Common myeloid progenitor, CD34-positive (primary cell): ENCODE results near the gene ZNF524.

Source experiments
- CTCF ChIA-PET: fragments of 350-600 bp; sonication (Branson Sonifier 250); formaldehyde crosslinking; loops from one replicate; lab custom pipeline; 2021; ENCODE audit warnings: antibody characterized with exemption; lab: Charles Lee
- POLR2A ChIA-PET: fragments of 350-600 bp; sonication (Branson Sonifier 250); formaldehyde crosslinking; loops from one replicate; lab custom pipeline; 2021; ENCODE audit warnings: antibody characterized with exemption; lab: Charles Lee
- DNase-seq, 3 donors: peaks; one replicate each; pipeline versions ENCODE4 v3.0.0 to v3.0.0-alpha.2; 2013
- H3K27ac ChIP-seq, 2 experiments: 1 replicate in 1 of 2; 2 replicates in 1 of 2; pipeline ENCODE4 v1.7.0; 2013; ENCODE audit warnings: inconsistent platforms in 2 of 2, low read length in 2 of 2, mild to moderate bottlenecking in 2 of 2, low read depth in 1 of 2, moderate library complexity in 1 of 2; ENCODE audit not compliant: severe bottlenecking in 2 of 2, insufficient read depth in 1 of 2, poor library complexity in 1 of 2
- H3K27me3 ChIP-seq, 5 experiments: replicated peaks in 2 of 5; 1 replicate in 3 of 5; 2 replicates in 2 of 5; pipeline versions ENCODE4 v1.6.1 to v1.7.0; 2013; ENCODE audit warnings: low read length in 4 of 5, mild to moderate bottlenecking in 2 of 5, moderate library complexity in 2 of 5, inconsistent platforms in 1 of 5; ENCODE audit not compliant: insufficient read depth in 5 of 5, control insufficient read depth in 4 of 5
- H3K36me3 ChIP-seq, 4 experiments: 1 replicate in 2 of 4; 2 replicates in 2 of 4; pipeline versions ENCODE4 v1.6.1 to v1.7.0; 2013; ENCODE audit warnings: low read length in 3 of 4, control low read depth in 1 of 4, mild to moderate bottlenecking in 1 of 4; ENCODE audit not compliant: control insufficient read depth in 4 of 4, insufficient read depth in 4 of 4
- H3K4me1 ChIP-seq, 4 experiments: 1 replicate in 3 of 4; 2 replicates in 1 of 4; pipeline versions ENCODE4 v1.6.1 to v1.7.1; 2013; ENCODE audit warnings: low read length in 3 of 4, mild to moderate bottlenecking in 3 of 4, control low read depth in 1 of 4, inconsistent platforms in 1 of 4, moderate library complexity in 1 of 4; ENCODE audit not compliant: control insufficient read depth in 4 of 4, insufficient read depth in 4 of 4; ENCODE audit errors: control extremely low read depth in 1 of 4
- H3K4me3 ChIP-seq, 7 experiments: 1 replicate in 4 of 7; 2 replicates in 3 of 7; pipeline versions ENCODE4 v1.5.1 to v1.7.0; 2013; ENCODE audit warnings: mild to moderate bottlenecking in 7 of 7, low read length in 6 of 7, moderate library complexity in 6 of 7, inconsistent platforms in 2 of 7, low read depth in 2 of 7, control low read depth in 1 of 7; ENCODE audit not compliant: insufficient read depth in 4 of 7, control insufficient read depth in 1 of 7; ENCODE audit errors: extremely low read depth in 1 of 7
- H3K9me3 ChIP-seq, 5 experiments: 1 replicate in 4 of 5; 2 replicates in 1 of 5; pipeline versions ENCODE4 v1.6.1 to v1.7.1; 2013; ENCODE audit warnings: low read length in 4 of 5, mild to moderate bottlenecking in 2 of 5, inconsistent platforms in 1 of 5, low read depth in 1 of 5, moderate library complexity in 1 of 5; ENCODE audit not compliant: control insufficient read depth in 4 of 5, insufficient read depth in 2 of 5; ENCODE audit errors: control extremely low read depth in 1 of 5
- WGBS: methylation state at CpG from one replicate; pipeline ENCODE4 v1.1.5; 2013; ENCODE audit not compliant: insufficient coverage; 5-methylcytosine and 5-hydroxymethylcytosine counted together

ZNF524 gene

GRCh38 chr19:55611983-55612645 lies 12.0 kb downstream of the ZNF524 start:
- H3K36me3 ChIP-seq = peaks cover 2 to 57% (median 26%) of the 10 kb centered on the region in 4 experiments
- H3K27me3 ChIP-seq = no peaks in the 10 kb centered on the region
- H3K9me3 ChIP-seq = peaks cover 0 to 3% (median 0%) of the 10 kb centered on the region in 5 experiments
- peaks cover 0 to 1% (median 0%) of the 10 kb centered on the region in 4 experiments for H3K4me1 ChIP-seq
- no peak for DNase-seq
- no peak overlapping the region for H3K4me3 ChIP-seq
- 87% methylated on average over 3 of the region's 3 CpGs for WGBS
- ChIA-PET POLR2A (interaction anchor here (0.5 to 0.6 kb wide), 2 partner anchors 14 to 355 kb away, joined by 3 read pairs; no protein-coding TSS in a partner anchor), CTCF (interaction anchor here (2.0 to 2.4 kb wide), 2 partner anchors 97 to 108 kb away, joined by 4 to 7 read pairs; no protein-coding TSS in a partner anchor)
- H3K27ac ChIP-seq = no peak overlapping the region

GRCh38 chr19:55613396-55613795 lies 13.3 kb downstream of the ZNF524 start:
- CTCF ChIA-PET = no interaction called here
- Histone ChIP-seq H3K9me3 (peaks cover 0 to 3% (median 0%) of the 10 kb centered on the region in 5 experiments), H3K4me3 (no peak overlapping the region), H3K27me3 (no peaks in the 10 kb centered on the region), H3K36me3 (peaks cover 2 to 56% (median 35%) of the 10 kb centered on the region in 4 experiments), H3K4me1 (no peaks in the 10 kb centered on the region), H3K27ac (no peak overlapping the region)
- DNase-seq = no peak
- 97% methylated on average over 22 of the region's 27 CpGs for WGBS
- POLR2A ChIA-PET = no interaction called here

GRCh38 chr19:55613930-55614710 lies 14.0 kb downstream of the ZNF524 start:
- CTCF ChIA-PET = no interaction called here
- no peaks in the 10 kb centered on the region for H3K4me1 ChIP-seq
- peaks cover 2 to 58% (median 33%) of the 10 kb centered on the region in 4 experiments for H3K36me3 ChIP-seq
- H3K9me3 ChIP-seq = peaks cover 0 to 3% (median 0%) of the 10 kb centered on the region in 5 experiments
- POLR2A ChIA-PET = no interaction called here
- no peak overlapping the region for H3K4me3 ChIP-seq
- H3K27ac ChIP-seq = no peak overlapping the region
- no peak for DNase-seq
- WGBS = 97% methylated on average over 53 of the region's 75 CpGs
- H3K27me3 ChIP-seq = no peaks in the 10 kb centered on the region

- H3K36me3 ChIP-seq = peaks cover 2 to 50% (median 29%) of the 10 kb centered on the region in 4 experiments
- POLR2A ChIA-PET = no interaction called here
- H3K9me3 ChIP-seq = peaks cover 0 to 1% (median 0%) of the 10 kb centered on the region in 5 experiments
Observed at GRCh38 chr19:55614711-55615542, 14.8 kb downstream of the ZNF524 start.

GRCh38 chr19:55615543-55616394 lies 15.7 kb downstream of the ZNF524 start:
- Histone ChIP-seq H3K27ac (no peak overlapping the region), H3K27me3 (no peaks in the 10 kb centered on the region), H3K4me3 (no peak overlapping the region), H3K9me3 (no peaks in the 10 kb centered on the region), H3K4me1 (peaks cover 4 to 13% (median 8%) of the 10 kb centered on the region in 4 experiments), H3K36me3 (peaks cover 2 to 47% (median 28%) of the 10 kb centered on the region in 4 experiments)
- POLR2A ChIA-PET = no interaction called here
- no peak for DNase-seq
- 98% methylated on average over 80 of the region's 88 CpGs for WGBS
- CTCF ChIA-PET = no interaction called here

More at GRCh38 chr19:55614711-55615542, 14.8 kb downstream of the ZNF524 start:
- Histone ChIP-seq H3K4me1 (peaks cover 0 to 4% (median 2%) of the 10 kb centered on the region in 4 experiments), H3K4me3 (no peak overlapping the region), H3K27ac (no peak overlapping the region), H3K27me3 (no peaks in the 10 kb centered on the region)
- CTCF ChIA-PET = no interaction called here
- WGBS = 98% methylated on average over 71 of the region's 98 CpGs
- DNase-seq = no peak

- Histone ChIP-seq H3K27me3 (no peaks in the 10 kb centered on the region), H3K4me3 (no peak overlapping the region), H3K27ac (no peak overlapping the region), H3K36me3 (peaks cover 2 to 48% (median 31%) of the 10 kb centered on the region in 4 experiments), H3K4me1 (peaks cover 4 to 19% (median 14%) of the 10 kb centered on the region in 4 experiments), H3K9me3 (no peaks in the 10 kb centered on the region)
- POLR2A ChIA-PET = no interaction called here
- CTCF ChIA-PET = interaction anchor here (5.6 kb wide), 1 partner anchor 11 kb away, joined by 32 read pairs; the partner anchor contains the start of gene ZNF865
- 96% methylated on average over 31 of the region's 38 CpGs for WGBS
- DNase-seq = no peak
Observed at GRCh38 chr19:55616395-55616875, 16.3 kb downstream of the ZNF524 start.
